Progenitor cell of endocrine pancreas (in vitro differentiated cells): ENCODE measurements around the gene ROPN1L. TPM values are rescaled to one million over a fixed set of nuclear protein-coding genes. Genes with fewer than 3 reads are reported as not detected.

Source experiments
- DNase-seq: peaks from one replicate; pipeline ENCODE4 v3.0.0; 2021; ENCODE audit warnings: low spot score; ENCODE audit not compliant: unreplicated experiment
- H3K27ac Mint-ChIP-seq: 2 replicates; pipeline ENCODE4 v1.8.0; 2021; ENCODE audit warnings: mild to moderate bottlenecking, moderate library complexity, mixed read lengths
- H3K27me3 Mint-ChIP-seq: 2 replicates; pipeline ENCODE4 v1.8.0; 2021; ENCODE audit warnings: mixed read lengths
- H3K36me3 Mint-ChIP-seq: 2 replicates; pipeline ENCODE4 v1.8.0; 2022; ENCODE audit warnings: mixed read lengths; ENCODE audit not compliant: insufficient read depth
- H3K4me1 Mint-ChIP-seq: 2 replicates; pipeline ENCODE4 v1.8.0; 2021; ENCODE audit warnings: low read depth, mixed read lengths
- H3K4me3 Mint-ChIP-seq: 2 replicates; pipeline ENCODE4 v1.8.0; 2021; ENCODE audit warnings: low read depth, mild to moderate bottlenecking, moderate library complexity, mixed read lengths
- H3K9me3 Mint-ChIP-seq: 2 replicates; pipeline ENCODE4 v1.8.0; 2021; ENCODE audit warnings: low read depth, mixed read lengths
- total RNA-seq: library from RNA; stranded (reverse); gene quantifications from 2 replicates; pipeline ENCODE4 v1.2.1, GENCODE V29; 2021
- TF ChIP-seq, protein P1 (sequence below): fragments of 200-600 bp; sonication (generic); IDR thresholded peaks from one replicate; pipeline ENCODE4 v1.5.0; 2021; ENCODE audit warnings: antibody characterized with exemption, mild to moderate bottlenecking; ENCODE audit not compliant: unreplicated experiment

The ROPN1L gene
- total RNA-seq, 1 donor from 2014 or later = 0.43 TPM

DNA sequence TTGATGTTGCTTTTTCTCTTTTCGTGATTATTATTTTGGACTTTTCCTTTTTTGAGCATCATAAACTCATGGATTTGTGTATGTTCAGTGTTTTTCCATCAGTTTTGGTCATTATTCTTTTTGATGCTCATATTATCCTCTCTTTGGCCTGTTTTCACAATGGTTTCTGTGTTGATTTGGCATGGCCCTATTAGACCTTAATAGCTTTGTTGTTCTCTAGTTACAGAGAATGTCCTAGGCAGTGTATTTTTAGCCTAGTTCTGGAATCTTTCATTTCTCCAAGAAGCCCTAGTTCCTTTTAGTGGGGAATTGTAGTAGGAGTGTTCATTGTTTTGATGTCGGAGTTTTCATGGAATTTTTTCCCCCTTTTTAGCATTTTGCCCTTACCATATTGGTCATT, 41.3 kb upstream of the ROPN1L start:
- H3K27ac Mint-ChIP-seq = no peak overlapping the region
- TF ChIP-seq, protein P1, sequence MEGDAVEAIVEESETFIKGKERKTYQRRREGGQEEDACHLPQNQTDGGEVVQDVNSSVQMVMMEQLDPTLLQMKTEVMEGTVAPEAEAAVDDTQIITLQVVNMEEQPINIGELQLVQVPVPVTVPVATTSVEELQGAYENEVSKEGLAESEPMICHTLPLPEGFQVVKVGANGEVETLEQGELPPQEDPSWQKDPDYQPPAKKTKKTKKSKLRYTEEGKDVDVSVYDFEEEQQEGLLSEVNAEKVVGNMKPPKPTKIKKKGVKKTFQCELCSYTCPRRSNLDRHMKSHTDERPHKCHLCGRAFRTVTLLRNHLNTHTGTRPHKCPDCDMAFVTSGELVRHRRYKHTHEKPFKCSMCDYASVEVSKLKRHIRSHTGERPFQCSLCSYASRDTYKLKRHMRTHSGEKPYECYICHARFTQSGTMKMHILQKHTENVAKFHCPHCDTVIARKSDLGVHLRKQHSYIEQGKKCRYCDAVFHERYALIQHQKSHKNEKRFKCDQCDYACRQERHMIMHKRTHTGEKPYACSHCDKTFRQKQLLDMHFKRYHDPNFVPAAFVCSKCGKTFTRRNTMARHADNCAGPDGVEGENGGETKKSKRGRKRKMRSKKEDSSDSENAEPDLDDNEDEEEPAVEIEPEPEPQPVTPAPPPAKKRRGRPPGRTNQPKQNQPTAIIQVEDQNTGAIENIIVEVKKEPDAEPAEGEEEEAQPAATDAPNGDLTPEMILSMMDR = no peak
- DNase-seq = no peak
- H3K4me1 Mint-ChIP-seq = no peaks in the 10 kb centered on the region
- H3K9me3 Mint-ChIP-seq = no peaks in the 10 kb centered on the region
- H3K27me3 Mint-ChIP-seq = no peaks in the 10 kb centered on the region
- peaks cover 24% of the 10 kb centered on the region for H3K36me3 Mint-ChIP-seq
- H3K4me3 Mint-ChIP-seq = no peak overlapping the region

GRCh38 chr5:10400831-10401230, 40.8 kb upstream of the ROPN1L start:
- H3K4me3 Mint-ChIP-seq = no peak overlapping the region
- peaks cover 23% of the 10 kb centered on the region for H3K36me3 Mint-ChIP-seq
- no peaks in the 10 kb centered on the region for H3K27me3 Mint-ChIP-seq
- no peak for DNase-seq
- no peaks in the 10 kb centered on the region for H3K4me1 Mint-ChIP-seq
- TF ChIP-seq, protein P1 = no peak
- H3K9me3 Mint-ChIP-seq = no peaks in the 10 kb centered on the region
- no peak overlapping the region for H3K27ac Mint-ChIP-seq

DNA sequence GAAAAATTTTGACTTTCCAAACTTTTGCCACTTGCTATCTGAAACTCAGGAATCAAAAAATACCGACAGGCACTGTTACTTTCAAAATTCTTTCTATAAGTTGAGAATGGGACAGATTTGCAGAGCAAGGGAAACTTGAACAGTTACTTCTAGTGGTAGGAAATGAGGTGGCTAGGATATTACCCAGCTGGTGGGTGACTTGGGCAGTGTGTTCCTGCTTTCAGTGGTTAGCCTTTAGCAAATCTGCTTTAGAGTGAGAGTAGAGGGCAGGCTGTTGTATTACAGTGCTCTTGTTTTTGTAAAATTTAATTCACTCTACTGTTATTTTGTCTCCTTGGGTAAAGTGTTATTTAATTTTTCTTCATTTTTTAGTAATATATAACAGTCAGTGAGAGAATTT, 40.2 kb upstream of the ROPN1L start:
- no peak overlapping the region for H3K27ac Mint-ChIP-seq
- no peaks in the 10 kb centered on the region for H3K9me3 Mint-ChIP-seq
- TF ChIP-seq, protein P1 = no peak
- H3K27me3 Mint-ChIP-seq = no peaks in the 10 kb centered on the region
- H3K4me1 Mint-ChIP-seq = no peaks in the 10 kb centered on the region
- H3K36me3 Mint-ChIP-seq = peaks cover 22% of the 10 kb centered on the region
- no peak overlapping the region for H3K4me3 Mint-ChIP-seq
- DNase-seq = no peak

GRCh38 chr5:10403829-10404228, 37.9 kb upstream of the ROPN1L start:
- no peaks in the 10 kb centered on the region for H3K9me3 Mint-ChIP-seq
- H3K27me3 Mint-ChIP-seq = no peaks in the 10 kb centered on the region
- H3K4me3 Mint-ChIP-seq = no peak overlapping the region
- DNase-seq = no peak
- no peak overlapping the region for H3K27ac Mint-ChIP-seq
- TF ChIP-seq, protein P1 = no peak
- no peaks in the 10 kb centered on the region for H3K4me1 Mint-ChIP-seq
- peaks cover 29% of the 10 kb centered on the region for H3K36me3 Mint-ChIP-seq

DNA sequence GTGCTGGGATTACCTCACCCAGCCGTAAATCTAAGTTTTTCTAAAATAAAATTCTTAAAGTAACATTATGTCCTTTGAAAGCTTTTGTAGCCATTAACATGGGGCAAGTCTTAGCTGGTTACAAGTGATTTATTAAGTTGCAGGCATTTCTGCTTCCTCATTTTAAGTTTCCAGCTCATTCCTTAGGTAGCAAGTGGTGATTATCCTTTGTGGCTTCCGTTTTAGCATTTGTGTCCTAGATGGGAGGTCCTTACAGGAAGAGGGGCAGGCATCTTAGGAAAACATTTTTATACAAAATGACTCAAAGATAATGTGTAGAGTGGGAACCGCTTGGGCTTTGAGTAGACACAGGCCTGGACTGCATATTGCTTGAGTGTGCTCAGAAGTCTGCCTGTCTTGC, 35.0 kb upstream of the ROPN1L start:
- TF ChIP-seq, protein P1 = no peak
- DNase-seq = no peak
- peaks cover 39% of the 10 kb centered on the region for H3K36me3 Mint-ChIP-seq
- no peaks in the 10 kb centered on the region for H3K27me3 Mint-ChIP-seq
- no peak overlapping the region for H3K27ac Mint-ChIP-seq
- H3K4me1 Mint-ChIP-seq = no peaks in the 10 kb centered on the region
- H3K4me3 Mint-ChIP-seq = no peak overlapping the region
- no peaks in the 10 kb centered on the region for H3K9me3 Mint-ChIP-seq
